GM12878 (cell line): ENCODE measurements around the gene GTPBP10. TPM values are rescaled to one million over a fixed set of nuclear protein-coding genes. Genes with fewer than 3 reads are reported as not detected.

Source experiments
- ATF3 ChIP-seq: IDR thresholded peaks from 2 replicates; pipeline ENCODE4 v1.6.1; 2011; ENCODE audit warnings: low read depth, mild to moderate bottlenecking, low read length, moderate library complexity, borderline replicate concordance; ENCODE audit errors: extremely low read depth
- BMI1 ChIP-seq: fragments of 450-650 bp; IDR thresholded peaks from 2 replicates; pipeline ENCODE4 v1.6.1; 2016; ENCODE audit warnings: mild to moderate bottlenecking, moderate library complexity, borderline replicate concordance
- CEBPB ChIP-seq, 2 experiments: fragments of 150-350 bp in 1 of 2; IDR thresholded peaks; 2 replicates each; pipeline ENCODE4 v1.6.1; 2012 to 2014; ENCODE audit warnings: low read depth in 2 of 2, low read length in 2 of 2, borderline replicate concordance in 1 of 2, inconsistent platforms in 1 of 2
- GABPA ChIP-seq: IDR thresholded peaks from 2 replicates; pipeline ENCODE4 v1.6.1; 2014; ENCODE audit warnings: antibody characterized with exemption, low read depth, mild to moderate bottlenecking, inconsistent platforms
- GATAD2B ChIP-seq: fragments of 450-650 bp; conservative IDR thresholded peaks from 2 replicates; pipeline ENCODE4 v1.6.1; 2017; ENCODE audit warnings: low read depth, mild to moderate bottlenecking, moderate library complexity
- KLF5 ChIP-seq: fragments of 450-650 bp; IDR thresholded peaks from 2 replicates; pipeline ENCODE4 v1.6.1; 2014; ENCODE audit warnings: mild to moderate bottlenecking; ENCODE audit not compliant: partially characterized antibody
- MXI1 ChIP-seq: fragments of 150-350 bp; IDR thresholded peaks from 2 replicates; pipeline ENCODE4 v1.6.1; 2011; ENCODE audit warnings: low read depth, mild to moderate bottlenecking, inconsistent platforms, low read length, improper control_type of control experiment
- NFYA ChIP-seq: IDR thresholded peaks from 2 replicates; pipeline ENCODE4 v1.6.1; 2011; ENCODE audit warnings: low read depth, mild to moderate bottlenecking, low read length, improper control_type of control experiment, borderline replicate concordance
- NR2F1 ChIP-seq: fragments of 450-650 bp; conservative IDR thresholded peaks from 2 replicates; pipeline ENCODE4 v1.6.1; 2017; ENCODE audit warnings: mild to moderate bottlenecking
- RAD51 ChIP-seq: fragments of 450-650 bp; IDR thresholded peaks from 2 replicates; pipeline ENCODE4 v1.6.1; 2016; ENCODE audit warnings: moderate library complexity, mild to moderate bottlenecking, inconsistent platforms
- SMAD5 ChIP-seq: IDR thresholded peaks from 2 replicates; pipeline ENCODE4 v1.6.1; 2016; ENCODE audit warnings: antibody characterized with exemption, low read depth
- SMARCA5 ChIP-seq: fragments of 450-650 bp; IDR thresholded peaks from 2 replicates; pipeline ENCODE4 v1.6.1; 2017; ENCODE audit warnings: mild to moderate bottlenecking
- STAT3 ChIP-seq: IDR thresholded peaks from 2 replicates; pipeline ENCODE4 v1.6.1; 2011; ENCODE audit warnings: low read depth, low read length, improper control_type of control experiment
- ZBED1 ChIP-seq: IDR thresholded peaks from 2 replicates; pipeline ENCODE4 v1.6.1; 2016; ENCODE audit warnings: borderline replicate concordance
- ZNF207 ChIP-seq: fragments of 450-650 bp; IDR thresholded peaks from 2 replicates; pipeline ENCODE4 v1.6.1; 2014; ENCODE audit warnings: antibody characterized with exemption, mild to moderate bottlenecking, borderline replicate concordance
- ZNF24 ChIP-seq: fragments of 450-650 bp; IDR thresholded peaks from 2 replicates; pipeline ENCODE4 v1.6.1; 2017; ENCODE audit warnings: antibody characterized with exemption, mild to moderate bottlenecking
- ZNF274 ChIP-seq: IDR thresholded peaks from one replicate; pipeline ENCODE4 v1.8.0; 2011; ENCODE audit not compliant: insufficient read length, insufficient read depth
- polyA plus RNA-seq, 11 experiments: library from polyadenylated mRNA; depleted of rRNA in 4 of 11; unstranded in 6 of 11; stranded (reverse) in 5 of 11; fragments of >200 nt; fragmentation: Nextera tagmentation in 4 of 11; fragmentation: Illumina TruSeq in 1 of 11; extraction: Ambion mirVana in 4 of 11; extraction: Trizol in 1 of 11; gene quantifications; 1 replicate in 1 of 11; 2 replicates in 10 of 11; pipeline versions ENCODE4 v1.2.1 to v1.2.3, GENCODE V29; 2011 to 2016; ENCODE audit warnings: inconsistent platforms in 2 of 11, missing spikeins in 2 of 11, low read depth in 1 of 11
- total RNA-seq, 4 experiments: library from RNA; depleted of rRNA in 3 of 4; stranded (reverse); fragments of >200 nt in 3 of 4; fragmentation: Illumina TruSeq in 1 of 4; extraction: Trizol in 1 of 4; gene quantifications; 2 replicates each; pipeline versions ENCODE4 v1.2.1 to v1.2.3, GENCODE V29; 2013 to 2021
- TF ChIP-seq, protein P1 (sequence below): IDR thresholded peaks from 2 replicates; pipeline ENCODE4 v1.6.1; 2012; ENCODE audit warnings: improper control_type of control experiment, low read depth, low read length; ENCODE audit not compliant: insufficient replicate concordance
- TF ChIP-seq, protein P2 (sequence below): fragments of 450-650 bp; IDR thresholded peaks from 2 replicates; pipeline ENCODE4 v1.6.1; 2017; ENCODE audit warnings: mild to moderate bottlenecking
- TF ChIP-seq, protein P3 (sequence below): fragments of 450-650 bp; IDR thresholded peaks from 2 replicates; pipeline ENCODE4 v1.6.1; 2014; ENCODE audit warnings: mild to moderate bottlenecking

GTPBP10 gene
- total and polyA plus RNA-seq, 10 of the 15 experiments (the other 5 are each of a cell fraction or from before 2014, with no cell fraction given) = 10.1 to 41.0 (median 33.0) TPM

DNA sequence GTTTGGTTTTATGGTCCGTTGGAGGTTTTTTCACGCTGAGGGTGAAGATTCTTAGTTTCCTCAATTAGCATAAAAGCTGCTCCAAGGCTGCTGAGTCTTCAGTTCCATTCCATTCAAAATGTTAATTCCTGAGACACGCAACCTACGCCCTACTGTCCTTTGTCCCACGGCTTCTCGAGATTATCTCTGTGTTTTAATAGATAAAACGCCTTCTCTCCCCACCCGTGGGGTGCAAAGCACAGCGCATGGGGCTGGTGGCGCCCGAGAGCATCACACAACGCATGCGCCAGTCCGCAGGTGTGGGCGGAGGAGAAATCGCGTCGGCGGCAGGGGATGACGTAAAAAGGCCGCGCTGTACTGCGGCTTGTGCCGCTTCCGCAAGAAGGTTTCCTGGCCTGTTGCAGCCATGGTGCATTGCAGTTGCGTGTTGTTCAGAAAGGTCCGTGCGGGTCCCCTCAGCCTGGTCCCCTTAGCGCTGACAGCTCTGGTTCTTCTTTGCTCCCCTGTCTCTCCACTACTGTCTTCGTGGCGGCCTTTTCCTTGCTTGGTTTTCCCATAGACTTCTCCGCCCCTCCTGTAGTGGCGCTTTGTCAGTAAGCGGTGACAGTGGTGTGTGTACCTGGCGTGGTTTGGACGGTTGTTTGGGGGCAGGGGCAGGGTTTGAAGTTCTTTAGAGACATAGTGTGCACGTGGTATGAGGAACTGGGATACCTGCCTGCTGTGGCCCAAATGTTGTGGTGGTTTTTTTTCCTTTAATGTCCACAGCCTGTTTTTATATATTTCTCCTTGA lies at the start of gene GTPBP10 (continued):
- TF ChIP-seq, protein P1, sequence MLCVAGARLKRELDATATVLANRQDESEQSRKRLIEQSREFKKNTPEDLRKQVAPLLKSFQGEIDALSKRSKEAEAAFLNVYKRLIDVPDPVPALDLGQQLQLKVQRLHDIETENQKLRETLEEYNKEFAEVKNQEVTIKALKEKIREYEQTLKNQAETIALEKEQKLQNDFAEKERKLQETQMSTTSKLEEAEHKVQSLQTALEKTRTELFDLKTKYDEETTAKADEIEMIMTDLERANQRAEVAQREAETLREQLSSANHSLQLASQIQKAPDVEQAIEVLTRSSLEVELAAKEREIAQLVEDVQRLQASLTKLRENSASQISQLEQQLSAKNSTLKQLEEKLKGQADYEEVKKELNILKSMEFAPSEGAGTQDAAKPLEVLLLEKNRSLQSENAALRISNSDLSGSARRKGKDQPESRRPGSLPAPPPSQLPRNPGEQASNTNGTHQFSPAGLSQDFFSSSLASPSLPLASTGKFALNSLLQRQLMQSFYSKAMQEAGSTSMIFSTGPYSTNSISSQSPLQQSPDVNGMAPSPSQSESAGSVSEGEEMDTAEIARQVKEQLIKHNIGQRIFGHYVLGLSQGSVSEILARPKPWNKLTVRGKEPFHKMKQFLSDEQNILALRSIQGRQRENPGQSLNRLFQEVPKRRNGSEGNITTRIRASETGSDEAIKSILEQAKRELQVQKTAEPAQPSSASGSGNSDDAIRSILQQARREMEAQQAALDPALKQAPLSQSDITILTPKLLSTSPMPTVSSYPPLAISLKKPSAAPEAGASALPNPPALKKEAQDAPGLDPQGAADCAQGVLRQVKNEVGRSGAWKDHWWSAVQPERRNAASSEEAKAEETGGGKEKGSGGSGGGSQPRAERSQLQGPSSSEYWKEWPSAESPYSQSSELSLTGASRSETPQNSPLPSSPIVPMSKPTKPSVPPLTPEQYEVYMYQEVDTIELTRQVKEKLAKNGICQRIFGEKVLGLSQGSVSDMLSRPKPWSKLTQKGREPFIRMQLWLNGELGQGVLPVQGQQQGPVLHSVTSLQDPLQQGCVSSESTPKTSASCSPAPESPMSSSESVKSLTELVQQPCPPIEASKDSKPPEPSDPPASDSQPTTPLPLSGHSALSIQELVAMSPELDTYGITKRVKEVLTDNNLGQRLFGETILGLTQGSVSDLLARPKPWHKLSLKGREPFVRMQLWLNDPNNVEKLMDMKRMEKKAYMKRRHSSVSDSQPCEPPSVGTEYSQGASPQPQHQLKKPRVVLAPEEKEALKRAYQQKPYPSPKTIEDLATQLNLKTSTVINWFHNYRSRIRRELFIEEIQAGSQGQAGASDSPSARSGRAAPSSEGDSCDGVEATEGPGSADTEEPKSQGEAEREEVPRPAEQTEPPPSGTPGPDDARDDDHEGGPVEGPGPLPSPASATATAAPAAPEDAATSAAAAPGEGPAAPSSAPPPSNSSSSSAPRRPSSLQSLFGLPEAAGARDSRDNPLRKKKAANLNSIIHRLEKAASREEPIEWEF = no peak
- TF ChIP-seq CEBPB (IDR thresholded peaks at IDR 0.05; ENCODE audit: borderline replicate concordance in 1 of 2, low read depth in 2 of 2, low read length in 2 of 2) (0 out of 4 replicates have a peak, but pooled peaks of 1 of the 2 experiments have one; percentile 29), SMARCA5 (peak; percentile 85; the same call in 1 of the 2 replicates), GABPA (peak; percentile 64; the same call in 1 of the 2 replicates), NFYA (no peak), RAD51 (no peak; the same call in 1 of the 2 replicates), ZBED1 (no peak; the same call in 1 of the 2 replicates), SMAD5 (peak; percentile 97), NR2F1 (peak; percentile 50; the same call in 1 of the 2 replicates), ATF3 (peak; percentile 93), GATAD2B (peak; percentile 66; the same call in 1 of the 2 replicates), STAT3 (no peak), ZNF207 (peak; percentile 85; the same call in 1 of the 2 replicates), KLF5 (peak; percentile 84), BMI1 (no peak), ZNF24 (peak; percentile 38; the same call in 1 of the 2 replicates), ZNF274 (no peak), MXI1 (peak; percentile 96)
- TF ChIP-seq, protein P2, sequence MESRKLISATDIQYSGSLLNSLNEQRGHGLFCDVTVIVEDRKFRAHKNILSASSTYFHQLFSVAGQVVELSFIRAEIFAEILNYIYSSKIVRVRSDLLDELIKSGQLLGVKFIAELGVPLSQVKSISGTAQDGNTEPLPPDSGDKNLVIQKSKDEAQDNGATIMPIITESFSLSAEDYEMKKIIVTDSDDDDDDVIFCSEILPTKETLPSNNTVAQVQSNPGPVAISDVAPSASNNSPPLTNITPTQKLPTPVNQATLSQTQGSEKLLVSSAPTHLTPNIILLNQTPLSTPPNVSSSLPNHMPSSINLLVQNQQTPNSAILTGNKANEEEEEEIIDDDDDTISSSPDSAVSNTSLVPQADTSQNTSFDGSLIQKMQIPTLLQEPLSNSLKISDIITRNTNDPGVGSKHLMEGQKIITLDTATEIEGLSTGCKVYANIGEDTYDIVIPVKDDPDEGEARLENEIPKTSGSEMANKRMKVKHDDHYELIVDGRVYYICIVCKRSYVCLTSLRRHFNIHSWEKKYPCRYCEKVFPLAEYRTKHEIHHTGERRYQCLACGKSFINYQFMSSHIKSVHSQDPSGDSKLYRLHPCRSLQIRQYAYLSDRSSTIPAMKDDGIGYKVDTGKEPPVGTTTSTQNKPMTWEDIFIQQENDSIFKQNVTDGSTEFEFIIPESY = no peak
- TF ChIP-seq, protein P3, sequence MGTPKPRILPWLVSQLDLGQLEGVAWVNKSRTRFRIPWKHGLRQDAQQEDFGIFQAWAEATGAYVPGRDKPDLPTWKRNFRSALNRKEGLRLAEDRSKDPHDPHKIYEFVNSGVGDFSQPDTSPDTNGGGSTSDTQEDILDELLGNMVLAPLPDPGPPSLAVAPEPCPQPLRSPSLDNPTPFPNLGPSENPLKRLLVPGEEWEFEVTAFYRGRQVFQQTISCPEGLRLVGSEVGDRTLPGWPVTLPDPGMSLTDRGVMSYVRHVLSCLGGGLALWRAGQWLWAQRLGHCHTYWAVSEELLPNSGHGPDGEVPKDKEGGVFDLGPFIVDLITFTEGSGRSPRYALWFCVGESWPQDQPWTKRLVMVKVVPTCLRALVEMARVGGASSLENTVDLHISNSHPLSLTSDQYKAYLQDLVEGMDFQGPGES = no peak
